Fibroblast of lung (primary cell): ENCODE data around the gene AHCYL1.

Experiments
- CTCF ChIP-seq, 2 donors: IDR thresholded peaks in 1 of 2; conservative IDR thresholded peaks in 1 of 2; 1 replicate in 1 of 2; 2 replicates in 1 of 2; pipeline ENCODE4 v1.5.1; 2011 to 2012; ENCODE audit warnings: low read length in 2 of 2, control low read depth in 1 of 2, inconsistent platforms in 1 of 2, low read depth in 1 of 2, mild to moderate bottlenecking in 1 of 2
- EZH2 ChIP-seq: IDR thresholded peaks from 2 replicates; pipeline ENCODE4 v1.5.1; 2012; ENCODE audit warnings: low read length, control low read depth, mild to moderate bottlenecking; ENCODE audit errors: missing control alignments

DNA sequence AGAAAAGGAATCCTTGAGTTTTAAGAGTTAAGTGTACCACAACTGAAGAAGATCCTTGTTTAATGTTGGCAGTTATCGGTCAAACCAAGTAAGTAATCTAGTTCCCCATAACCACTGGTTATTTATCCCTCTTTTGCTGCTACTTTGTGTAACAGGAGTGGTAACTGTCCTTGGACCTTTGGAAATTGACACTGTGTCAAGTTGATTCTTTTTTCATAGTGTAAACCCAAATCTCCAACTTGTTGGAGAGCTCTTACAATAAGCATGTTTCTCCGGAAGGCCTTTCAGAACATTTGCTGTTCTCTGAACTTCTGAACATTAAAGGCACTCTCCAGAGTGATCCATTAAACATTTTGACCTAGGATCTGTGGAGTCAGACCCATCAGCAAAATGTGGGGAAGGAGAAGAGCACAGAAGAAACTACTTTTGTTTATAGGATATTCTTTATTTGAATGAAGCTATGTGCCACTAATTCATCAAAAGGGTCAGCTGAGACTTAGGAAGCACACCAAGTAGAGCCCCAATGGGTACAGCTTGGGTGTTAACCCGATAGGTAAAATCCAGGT lies 3.9 kb downstream of the AHCYL1 start:
- no peak for TF ChIP-seq CTCF (conservative IDR thresholded peaks at IDR 0.05 in 1 of 2, IDR thresholded peaks at IDR 0.05 in 1 of 2; ENCODE audit: low read depth in 1 of 2, low read length in 2 of 2)
- no peak for TF ChIP-seq EZH2
